Measurements from ENCODE around the gene COQ4.
A peak's percentile ranks its signal among the peaks of the same experiment; 100 is the strongest.

Gene COQ4

DNA sequence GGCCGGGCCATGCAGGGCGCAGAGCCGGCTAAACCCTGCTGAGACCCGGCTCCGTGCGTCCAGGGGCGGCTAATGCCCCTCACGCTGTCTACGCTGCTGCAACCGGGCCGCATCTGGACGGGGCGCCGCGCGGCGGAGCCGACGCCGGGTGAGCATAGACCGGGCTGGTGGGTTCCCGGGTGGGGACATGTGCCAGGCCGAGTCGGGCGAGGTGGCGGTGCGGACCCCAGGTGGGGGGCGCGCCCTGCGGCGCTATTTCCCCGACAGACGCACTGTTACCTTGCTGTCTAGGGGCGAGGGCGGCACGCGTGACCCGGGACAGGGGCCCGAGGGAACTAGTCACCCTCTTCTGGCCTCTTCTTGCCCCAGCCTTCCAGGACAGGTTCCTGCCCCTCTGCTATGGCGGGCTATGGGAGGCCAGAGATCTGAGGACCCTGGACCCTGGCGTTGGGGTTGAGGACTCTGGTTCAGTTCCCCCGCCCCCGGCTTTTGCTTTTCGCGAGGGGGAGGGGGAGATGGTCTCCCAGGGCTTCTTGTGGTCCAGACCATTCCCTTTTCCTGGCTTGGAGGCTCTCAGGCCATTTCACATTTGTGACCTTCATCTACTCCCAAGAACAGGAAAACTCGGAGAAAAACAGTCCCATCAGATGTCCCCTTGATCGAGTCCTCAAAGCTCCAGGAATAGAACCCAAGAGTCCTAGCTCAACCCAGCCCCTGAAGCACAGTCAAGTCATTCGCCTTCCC lies 18.2 kb downstream of the COQ4 start:
- DNase-seq (ENCODE audit: low spot score), result no peak

DNA sequence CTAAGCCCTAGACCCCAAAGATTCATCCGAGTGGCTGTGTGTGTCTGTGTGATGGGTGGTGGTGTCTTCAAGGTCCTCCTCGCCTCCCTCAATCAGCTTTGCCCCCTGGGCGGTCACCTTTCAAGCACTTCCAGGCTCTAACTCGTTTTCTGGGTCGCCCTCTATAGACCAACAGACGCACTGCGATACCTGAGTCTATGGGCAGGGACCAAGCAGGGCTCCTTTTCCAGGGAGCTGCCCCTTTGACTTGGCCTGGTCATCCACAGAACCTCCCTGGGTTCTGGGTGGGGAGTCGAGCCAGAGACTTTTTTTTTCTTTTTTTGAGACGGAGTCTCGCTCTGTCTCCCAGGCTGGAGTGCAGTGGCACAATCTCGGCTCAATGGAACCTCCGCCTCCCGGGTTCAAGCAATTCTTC lies 18.8 kb downstream of the COQ4 start:
- DNase-seq (ENCODE audit: low spot score), result peak; percentile 74

DNA sequence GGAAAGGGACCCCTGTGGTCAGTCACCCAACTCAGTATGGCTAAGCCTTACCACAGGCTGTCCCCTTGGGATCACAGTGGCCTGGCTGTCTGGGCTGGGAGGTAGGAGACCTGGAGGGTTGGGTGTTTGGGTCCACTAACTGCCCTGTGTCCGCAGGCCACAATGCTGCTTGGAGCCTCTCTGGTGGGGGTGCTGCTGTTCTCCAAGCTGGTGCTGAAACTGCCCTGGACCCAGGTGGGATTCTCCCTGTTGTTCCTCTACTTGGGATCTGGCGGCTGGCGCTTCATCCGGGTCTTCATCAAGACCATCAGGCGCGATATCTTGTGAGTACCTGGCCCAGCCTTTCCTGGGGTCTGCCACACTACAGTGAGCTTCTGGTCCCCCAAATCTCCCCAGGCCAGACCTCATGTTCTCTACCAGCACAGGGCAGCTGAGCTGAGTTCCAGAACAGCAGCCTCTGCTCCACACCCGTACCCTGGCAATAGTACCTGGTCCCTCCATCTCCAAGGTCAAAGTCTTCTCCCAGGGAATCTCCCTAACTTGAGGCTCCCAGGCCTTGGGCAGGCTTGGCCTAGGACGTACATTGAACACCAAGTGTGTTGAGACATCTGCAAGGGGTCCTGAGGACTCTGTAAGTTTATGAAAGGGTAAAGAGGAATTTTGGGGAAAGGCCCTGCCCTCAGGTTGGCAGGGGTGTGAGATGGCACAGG lies 20.5 kb downstream of the COQ4 start:
- DNase-seq (ENCODE audit: low spot score), result no peak

DNA sequence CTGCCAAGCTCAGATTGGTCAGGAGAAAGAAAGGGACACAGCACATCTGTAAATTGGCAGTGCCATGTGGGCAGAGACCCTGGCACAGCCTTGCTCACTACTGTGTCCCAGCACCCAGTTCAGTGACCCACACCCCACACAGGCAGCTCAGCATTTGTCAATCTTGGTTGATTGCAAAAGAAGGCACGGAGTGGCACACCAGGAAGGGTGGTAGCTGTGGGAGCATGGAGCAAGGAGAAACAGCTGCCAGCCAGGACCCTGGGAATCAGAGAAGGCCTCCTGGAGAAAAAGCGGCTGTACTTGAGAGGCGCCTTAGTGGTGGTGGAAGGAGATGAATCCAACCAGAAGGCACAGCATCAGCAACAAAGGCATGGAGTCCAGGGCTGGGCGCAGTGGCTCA lies 21.2 kb downstream of the COQ4 start:
- no peak for DNase-seq (ENCODE audit: low spot score)

DNA sequence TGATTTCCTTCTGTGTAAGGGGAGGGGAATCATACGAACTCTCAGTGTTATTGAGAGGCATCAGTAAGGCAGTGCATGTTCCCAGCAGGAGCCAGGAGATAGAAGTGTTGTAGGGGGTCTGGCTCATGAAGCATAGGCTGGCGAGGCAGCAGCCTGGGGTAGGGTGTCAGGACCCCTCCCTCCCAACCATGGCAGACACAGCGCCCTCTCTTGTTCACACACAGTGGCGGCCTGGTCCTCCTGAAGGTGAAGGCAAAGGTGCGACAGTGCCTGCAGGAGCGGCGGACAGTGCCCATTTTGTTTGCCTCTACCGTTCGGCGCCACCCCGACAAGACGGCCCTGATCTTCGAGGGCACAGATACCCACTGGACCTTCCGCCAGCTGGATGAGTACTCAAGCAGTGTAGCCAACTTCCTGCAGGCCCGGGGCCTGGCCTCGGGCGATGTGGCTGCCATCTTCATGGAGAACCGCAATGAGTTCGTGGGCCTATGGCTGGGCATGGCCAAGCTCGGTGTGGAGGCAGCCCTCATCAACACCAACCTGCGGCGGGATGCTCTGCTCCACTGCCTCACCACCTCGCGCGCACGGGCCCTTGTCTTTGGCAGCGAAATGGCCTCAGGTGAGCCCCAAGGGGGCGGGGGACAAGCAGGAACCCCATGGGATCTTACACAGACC lies 22.4 kb downstream of the COQ4 start:
- DNase-seq (ENCODE audit: low spot score), result no peak

DNA sequence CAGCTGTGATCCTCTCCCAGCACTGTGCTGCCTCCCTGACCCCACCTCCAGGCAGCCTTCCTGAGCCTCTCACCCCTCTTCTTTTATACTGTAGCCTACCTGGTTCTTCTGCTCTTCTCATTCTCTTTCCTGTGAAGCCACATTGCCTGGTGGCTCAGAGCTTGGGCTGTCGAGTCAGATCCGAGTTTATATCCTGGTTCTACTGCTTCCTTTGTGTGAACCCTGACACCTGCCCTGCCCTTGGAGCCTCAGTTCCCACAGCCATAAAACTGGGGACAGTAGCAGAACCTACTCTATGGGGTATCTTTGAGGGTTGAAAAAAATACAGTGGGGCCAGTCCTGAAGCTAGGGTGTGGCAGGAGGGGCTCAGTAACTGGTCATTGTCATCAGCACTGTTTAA lies 26.5 kb downstream of the COQ4 start:
- DNase-seq (ENCODE audit: low spot score), result no peak

DNA sequence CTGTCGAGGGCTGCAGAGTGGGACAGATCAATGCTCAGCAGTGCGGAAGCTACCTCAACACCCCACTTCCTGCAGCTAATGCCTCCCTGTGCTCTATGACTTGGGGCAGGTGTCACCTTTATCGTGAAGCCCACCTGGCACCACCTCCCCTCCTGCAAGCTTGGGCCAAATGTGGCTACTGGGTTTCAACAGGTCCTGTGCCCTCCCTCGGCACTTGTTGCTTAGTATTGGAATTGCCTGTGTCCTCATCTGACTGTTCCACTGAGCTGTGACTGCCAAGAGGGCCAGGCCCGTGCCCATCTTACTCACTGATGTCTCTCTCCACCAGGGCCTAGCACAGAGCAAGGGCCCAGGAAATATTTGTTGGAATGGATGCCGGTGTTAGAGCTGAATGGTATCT lies 27.1 kb downstream of the COQ4 start:
- no peak for DNase-seq (ENCODE audit: low spot score)

DNA sequence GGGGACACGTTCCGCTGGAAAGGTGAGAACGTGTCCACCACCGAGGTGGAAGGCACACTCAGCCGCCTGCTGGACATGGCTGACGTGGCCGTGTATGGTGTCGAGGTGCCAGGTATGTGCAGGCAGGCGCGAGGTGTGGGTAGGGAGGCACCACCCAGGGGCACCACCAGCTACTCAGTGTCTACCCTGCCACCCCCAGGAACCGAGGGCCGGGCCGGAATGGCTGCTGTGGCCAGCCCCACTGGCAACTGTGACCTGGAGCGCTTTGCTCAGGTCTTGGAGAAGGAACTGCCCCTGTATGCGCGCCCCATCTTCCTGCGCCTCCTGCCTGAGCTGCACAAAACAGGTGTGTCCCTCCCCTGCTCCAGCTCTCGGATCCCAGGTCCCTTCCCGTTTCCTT lies 32.8 kb downstream of the COQ4 start:
- DNase-seq (ENCODE audit: low spot score), result no peak

DNA sequence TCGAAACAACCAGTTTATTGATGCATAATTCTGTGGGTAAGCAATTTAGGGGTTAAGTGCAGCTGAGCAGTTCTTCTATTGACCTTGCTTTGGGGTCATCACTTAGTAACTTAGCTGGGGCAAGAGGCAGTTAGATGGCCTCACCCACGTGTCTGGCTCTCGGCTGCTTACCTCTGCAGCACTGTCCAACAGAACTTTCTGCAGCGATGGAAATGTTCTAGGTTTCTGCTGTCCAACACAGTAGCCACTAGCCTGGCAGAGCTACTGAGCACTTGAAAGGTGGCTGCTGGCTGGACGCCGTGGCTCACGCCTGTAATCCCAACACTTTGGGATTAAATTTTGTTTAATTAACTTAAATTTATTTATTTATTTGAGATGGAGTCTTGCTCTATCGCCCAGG lies 35.5 kb downstream of the COQ4 start:
- no peak for DNase-seq (ENCODE audit: low spot score)

DNA sequence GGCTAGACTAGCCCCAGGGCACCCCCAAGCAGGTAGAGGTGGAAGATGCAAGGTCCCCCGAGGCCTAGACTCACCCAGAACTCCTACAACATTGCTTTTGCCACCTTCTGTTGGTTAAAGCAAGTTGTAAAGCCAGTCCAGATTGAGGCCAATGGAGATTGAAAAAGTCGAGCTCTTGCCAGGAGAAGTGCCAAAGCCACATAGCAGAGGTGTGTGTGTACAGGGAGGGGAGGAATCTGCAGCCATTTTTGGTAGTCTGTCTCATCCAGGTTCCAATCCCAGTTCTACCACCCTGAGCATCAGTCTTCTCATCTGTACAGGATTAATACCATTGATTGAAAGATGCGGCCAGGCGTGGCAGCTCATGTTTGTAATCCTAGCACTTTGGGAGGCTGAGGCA lies 36.2 kb downstream of the COQ4 start:
- no peak for DNase-seq (ENCODE audit: low spot score)

DNA sequence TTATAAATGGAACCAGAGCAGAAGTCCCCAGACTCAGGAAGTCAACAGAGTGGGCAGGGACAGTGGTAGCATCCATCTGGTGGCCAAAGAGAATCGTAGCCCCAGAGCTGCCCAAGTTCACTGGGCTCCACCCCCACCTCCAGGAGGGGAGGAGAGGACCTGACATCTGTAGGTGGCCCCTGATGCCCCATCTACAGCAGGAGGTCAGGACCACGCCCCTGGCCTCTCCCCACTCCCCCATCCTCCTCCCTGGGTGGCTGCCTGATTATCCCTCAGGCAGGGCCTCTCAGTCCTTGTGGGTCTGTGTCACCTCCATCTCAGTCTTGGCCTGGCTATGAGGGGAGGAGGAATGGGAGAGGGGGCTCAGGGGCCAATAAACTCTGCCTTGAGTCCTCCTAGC lies 38.2 kb downstream of the COQ4 start:
- DNase-seq (ENCODE audit: low spot score), result no peak

DNA sequence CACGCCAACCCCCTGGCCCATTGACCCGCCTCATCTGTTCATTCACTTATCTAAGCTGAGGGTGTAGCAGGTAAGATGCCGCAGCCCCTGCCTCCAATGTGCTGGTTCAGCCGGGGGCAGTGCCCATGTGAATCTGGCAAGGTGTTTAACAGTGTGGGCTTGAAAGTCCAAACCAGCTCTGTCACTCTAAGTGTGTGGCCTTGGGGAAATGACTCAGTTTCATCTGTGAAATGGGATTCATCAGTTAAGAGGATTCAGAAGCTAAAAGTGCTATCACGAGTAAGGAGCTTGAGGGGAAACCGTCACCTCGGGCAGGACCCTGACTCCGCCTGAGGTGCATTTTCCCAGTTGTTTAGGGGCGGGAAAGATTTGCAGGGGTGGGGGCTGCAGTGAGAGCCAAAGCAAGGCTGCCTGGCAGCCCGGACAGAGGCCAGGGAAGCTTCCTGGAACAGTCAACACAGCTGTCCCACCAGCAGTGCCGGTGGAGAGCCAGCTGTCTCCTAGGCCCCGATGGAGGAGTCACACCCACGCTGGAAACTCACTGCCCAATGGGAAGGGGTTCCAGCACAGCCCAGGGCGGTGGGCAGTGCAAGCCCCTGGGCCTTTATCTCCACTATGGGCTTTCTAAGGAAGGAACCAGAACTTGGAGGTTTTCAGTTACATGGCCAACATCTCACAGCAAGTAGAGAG lies 38.8 kb downstream of the COQ4 start:
- no peak for DNase-seq (ENCODE audit: low spot score)

DNA sequence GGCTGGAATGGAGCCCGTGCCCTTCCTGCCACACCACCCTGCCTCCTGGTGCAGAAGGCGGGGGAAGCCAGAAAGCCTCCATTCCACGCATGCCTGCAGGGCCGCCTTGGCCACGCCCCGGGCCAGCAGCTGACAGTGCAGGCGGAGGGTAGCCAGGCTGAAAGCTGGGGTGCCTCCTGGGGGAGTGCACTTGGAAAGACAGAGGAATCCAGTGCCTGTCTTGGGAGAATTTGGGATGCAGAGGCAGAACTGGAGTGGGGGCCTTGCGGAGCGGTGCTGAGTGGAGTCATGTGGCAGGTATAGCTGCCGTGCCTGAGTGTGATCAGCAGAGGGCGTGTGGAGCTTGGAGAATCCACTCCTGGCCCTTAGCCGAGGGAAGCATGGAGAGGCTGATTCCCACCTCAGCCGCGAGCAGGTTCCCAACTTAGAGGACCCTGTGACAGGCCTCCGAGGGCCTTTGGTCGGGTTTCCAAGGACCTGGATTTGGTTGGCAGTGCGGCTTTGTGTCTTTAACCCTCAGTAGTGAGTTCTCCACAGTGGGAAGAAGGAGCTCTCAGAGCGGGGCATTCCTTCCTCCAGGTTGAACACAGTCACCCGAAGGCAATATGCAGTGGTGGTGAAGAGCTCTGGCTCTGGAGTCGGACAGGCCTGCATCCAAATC lies 39.5 kb downstream of the COQ4 start:
- DNase-seq (ENCODE audit: low spot score), result peak; percentile 66

DNA sequence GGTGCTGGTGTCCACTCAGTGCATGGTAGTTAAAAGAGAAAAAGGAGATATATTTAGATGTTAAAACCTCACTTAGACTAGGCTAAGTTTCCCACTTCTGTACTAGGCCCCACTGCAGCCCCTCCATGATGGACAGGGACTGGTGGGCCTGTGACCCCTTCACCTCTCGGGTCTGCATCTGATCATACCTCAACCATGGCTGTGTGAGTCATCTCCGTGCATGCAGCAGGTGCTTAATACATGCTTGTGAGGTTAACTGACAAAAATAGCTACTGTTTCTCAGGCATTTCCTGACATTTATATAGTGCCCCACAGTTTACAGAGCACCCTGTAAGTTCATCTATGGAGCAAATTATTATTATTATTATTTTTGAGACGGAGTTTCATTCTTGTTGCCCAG lies 40.1 kb downstream of the COQ4 start:
- no peak for DNase-seq (ENCODE audit: low spot score)

DNA sequence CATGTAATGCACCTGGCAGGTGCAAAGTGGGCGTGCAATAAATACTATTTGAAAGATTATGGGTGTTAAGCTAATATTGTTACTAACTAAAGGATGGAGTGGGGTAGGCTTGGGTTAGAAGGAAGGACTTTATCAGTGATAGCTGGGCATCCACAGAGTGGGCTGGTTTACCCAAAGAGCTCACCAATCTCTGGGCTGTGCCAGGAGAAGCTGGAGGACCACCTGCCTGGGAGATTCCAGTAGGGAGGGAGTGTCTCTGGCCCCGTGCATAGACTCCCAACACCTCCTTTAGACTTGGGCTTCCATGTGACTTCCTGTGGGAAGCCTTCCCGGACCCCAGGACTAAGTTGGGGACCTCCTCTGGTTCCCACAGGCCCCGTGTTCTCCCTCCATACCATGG lies 42.9 kb downstream of the COQ4 start:
- DNase-seq (ENCODE audit: low spot score), result no peak

DNA sequence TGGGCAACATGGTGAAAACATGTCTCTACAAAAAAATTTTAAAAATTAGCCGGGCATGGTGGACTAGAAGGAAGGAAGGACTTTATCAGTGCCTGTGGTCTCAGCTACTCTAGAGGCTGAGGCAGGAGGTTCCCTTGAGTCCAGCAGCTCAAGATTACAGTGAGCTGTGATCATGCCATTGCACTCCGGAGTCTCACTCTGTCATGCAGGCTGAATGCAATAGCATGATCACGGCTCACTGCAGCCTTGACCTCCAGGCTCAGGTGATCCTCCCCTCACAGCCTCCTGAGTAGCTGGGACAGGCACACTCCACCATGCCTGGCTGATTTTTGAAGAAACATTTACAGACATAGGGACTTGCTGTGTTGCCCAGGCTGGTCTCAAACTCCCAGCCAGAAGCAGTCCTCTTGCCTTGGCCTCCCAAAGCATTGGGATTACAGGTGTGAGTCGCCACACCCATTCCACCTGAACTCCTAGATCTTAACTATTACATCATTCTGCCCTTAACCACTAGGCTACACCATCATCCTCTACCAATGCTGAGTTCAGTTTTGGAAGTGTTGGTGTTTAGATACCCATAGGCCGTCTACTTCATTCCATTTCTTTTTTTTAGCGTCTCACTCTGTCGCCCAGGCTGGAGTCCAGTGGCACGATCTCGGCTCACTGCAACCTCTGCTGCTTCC lies 46.5 kb downstream of the COQ4 start:
- no peak for DNase-seq (ENCODE audit: low spot score)

DNA sequence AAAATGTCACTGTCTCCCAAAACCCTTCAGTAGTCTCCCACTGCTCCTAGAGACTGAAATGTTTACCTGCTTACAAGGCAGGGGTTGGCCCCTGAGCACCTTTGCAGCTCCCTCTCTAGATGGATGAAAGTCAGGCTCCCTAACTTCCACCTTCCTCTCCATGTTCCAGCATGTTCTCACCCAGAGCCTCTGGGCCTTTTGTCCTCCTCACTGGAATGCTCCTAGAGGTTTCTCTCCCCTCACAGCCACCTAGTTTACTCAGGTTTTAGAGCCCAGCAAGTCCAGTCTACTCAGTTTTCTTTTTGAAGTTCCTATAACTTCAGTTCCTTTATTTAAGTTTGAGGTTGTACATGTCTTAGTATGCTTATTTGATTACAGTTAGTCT lies 47.7 kb downstream of the COQ4 start:
- DNase-seq (ENCODE audit: low spot score), result no peak

DNA sequence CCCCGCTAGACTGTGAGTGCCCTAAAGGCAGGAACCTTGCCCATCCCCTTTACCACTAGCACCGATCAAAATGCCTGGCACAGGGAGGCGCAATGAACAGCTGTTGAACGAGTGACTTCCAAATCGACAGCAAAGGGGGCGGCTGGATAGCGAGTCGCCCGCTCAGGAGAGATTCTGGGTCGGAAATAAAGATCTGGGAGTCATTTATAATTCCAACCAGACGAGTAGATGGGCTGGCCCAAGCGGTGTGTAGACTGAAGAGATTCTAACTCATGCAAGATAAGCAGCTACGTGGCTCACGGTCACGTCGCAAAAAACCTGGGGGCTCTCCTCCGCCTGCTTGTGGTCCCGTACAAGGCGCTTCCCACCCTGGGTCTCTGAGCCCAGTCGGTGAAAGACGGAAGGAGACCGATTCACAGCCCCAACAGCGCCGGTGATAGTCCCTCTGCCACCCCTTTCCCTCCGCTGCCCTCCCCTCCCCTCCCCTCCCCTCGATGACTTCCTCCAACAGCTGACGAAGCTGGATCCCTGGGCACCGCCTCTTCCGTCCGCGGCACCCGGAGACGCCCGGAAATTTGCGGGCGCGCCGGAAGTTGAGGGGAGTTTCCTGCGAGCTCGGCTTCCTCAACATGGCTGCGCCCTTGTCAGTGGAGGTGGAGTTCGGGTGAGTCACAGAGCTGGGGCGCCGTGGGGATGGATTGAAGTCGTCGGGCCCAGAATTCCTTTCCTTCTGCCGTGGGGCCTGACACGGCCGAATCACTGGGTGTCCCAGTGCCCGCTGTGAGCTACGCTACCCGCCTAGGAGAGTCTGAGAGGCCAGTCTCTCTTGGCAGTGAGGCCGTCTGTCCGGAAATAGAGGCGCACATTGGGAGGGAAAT lies 48.4 kb downstream of the COQ4 start, which contains the start of gene URM1:
Gene URM1, plus strand, starts transcription at position 623 of the 878 bp plus-strand sequence. Its CDS starts 7 bp downstream, at position 630.
- DNase-seq (ENCODE audit: low spot score), result peak; percentile 95

DNA sequence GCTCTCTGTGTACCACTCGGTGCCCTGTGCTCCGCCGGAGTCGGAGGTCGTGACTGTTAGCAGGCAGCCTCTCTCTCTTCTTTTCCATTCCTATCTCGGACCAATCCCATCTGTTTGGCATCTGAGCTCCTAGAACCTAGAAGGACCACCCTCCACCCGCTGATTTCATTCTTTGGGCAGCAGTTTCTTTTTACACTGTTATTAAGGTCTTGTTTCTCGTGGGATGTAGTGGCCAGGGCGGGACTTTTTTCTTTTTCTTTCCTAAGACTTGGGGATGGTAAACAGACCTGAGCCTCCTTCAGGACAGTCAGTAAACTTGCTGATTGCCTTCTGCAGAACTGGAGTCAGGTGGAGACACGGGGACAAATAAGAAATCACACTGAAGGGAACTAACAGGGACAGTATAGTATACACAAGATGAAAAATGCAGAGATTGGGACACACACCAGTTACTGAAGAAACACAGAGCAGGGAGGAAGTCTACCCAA lies 49.0 kb downstream of the COQ4 start:
- DNase-seq (ENCODE audit: low spot score), result no peak

DNA sequence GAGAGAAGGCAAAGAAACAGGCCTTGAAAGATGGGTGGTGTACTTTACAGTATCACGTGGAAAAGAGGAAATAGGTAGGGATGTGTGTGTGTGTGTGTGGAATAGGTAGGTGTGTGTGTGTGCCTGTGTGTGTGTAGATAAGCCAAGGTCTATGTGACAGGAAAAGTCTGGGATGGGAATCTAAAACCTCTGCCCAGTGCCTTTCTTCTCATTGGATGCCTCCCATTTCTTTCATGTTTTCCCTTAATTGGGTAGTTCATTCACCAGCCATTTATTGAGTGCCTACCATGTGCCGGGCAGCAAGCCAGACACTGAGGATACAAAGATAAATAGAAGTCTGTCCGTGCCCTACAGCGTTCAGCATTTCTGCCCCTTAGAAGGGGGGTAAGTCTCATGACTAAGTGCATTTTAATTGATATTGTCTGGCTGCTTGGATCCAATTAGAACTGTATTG lies 49.6 kb downstream of the COQ4 start:
- DNase-seq (ENCODE audit: low spot score), result no peak
